Measurements from ENCODE around the gene YWHAG.
"Not testable (repeated sequence)": the region's sequence is repeated elsewhere in the genome, so short reads cannot be mapped to it uniquely, and the experiment has no call there.

Gene YWHAG

GRCh38 chr7:76300166-76300731 lies 58.5 kb downstream of the YWHAG start:
- H3K4me3 ChIP-seq (ENCODE audit: low read depth, low read length): no peak overlapping the region
- TF ChIP-seq, protein P1, sequence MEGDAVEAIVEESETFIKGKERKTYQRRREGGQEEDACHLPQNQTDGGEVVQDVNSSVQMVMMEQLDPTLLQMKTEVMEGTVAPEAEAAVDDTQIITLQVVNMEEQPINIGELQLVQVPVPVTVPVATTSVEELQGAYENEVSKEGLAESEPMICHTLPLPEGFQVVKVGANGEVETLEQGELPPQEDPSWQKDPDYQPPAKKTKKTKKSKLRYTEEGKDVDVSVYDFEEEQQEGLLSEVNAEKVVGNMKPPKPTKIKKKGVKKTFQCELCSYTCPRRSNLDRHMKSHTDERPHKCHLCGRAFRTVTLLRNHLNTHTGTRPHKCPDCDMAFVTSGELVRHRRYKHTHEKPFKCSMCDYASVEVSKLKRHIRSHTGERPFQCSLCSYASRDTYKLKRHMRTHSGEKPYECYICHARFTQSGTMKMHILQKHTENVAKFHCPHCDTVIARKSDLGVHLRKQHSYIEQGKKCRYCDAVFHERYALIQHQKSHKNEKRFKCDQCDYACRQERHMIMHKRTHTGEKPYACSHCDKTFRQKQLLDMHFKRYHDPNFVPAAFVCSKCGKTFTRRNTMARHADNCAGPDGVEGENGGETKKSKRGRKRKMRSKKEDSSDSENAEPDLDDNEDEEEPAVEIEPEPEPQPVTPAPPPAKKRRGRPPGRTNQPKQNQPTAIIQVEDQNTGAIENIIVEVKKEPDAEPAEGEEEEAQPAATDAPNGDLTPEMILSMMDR (IDR thresholded peaks at IDR 0.05; ENCODE audit: borderline replicate concordance, insufficient read depth, low read depth, low read length): no peak

DNA sequence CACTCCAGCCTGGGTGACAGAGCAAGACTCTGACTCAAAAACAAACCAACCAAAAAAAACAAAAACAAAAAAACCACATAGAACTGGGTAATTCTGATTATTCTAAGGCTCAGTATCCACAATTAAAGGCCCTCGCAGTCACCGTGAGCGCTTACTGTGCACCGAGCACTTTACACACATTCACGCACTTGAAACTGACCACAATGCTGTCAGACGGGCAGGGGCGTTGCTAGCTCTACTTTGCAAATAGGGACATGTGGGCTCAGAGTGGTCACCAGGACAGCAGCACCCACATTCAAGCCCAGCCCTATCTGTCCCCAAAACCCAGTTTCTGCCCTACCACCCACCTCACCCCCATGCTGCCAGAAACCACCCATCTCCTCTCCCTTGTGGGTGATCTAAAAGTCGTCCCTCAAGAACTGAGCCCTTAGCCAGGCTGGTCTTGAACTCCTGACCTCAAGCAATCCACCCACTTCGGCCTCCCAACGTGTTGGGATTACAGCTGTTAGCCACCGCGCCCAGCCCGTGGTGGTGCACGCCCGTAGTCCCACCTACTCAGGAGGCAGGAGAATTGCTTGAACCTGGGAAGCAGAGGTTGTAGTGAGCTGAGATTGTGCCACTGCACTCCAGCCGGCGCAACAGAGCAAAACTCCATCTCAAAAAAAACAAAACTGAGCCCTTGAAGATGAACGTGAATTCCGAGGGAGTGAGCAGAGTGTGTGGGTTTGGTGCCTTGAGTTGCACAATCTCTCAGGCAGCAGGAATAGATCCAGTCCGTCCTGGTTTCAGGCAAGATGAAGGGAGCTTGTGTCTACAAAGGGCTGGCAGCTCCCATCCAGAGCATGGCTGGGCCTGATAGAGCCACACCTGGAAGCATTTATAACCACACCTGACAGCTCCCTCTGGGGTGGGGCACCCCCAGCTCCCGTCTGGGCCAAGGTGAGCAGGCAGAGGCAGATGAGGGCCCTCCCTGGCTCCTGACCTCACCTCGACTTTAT lies 61.7 kb downstream of the YWHAG start:
- TF ChIP-seq, protein P1 (IDR thresholded peaks at IDR 0.05; ENCODE audit: borderline replicate concordance, insufficient read depth, low read depth, low read length): no peak
- no peak overlapping the region for H3K4me3 ChIP-seq (ENCODE audit: low read depth, low read length)

DNA sequence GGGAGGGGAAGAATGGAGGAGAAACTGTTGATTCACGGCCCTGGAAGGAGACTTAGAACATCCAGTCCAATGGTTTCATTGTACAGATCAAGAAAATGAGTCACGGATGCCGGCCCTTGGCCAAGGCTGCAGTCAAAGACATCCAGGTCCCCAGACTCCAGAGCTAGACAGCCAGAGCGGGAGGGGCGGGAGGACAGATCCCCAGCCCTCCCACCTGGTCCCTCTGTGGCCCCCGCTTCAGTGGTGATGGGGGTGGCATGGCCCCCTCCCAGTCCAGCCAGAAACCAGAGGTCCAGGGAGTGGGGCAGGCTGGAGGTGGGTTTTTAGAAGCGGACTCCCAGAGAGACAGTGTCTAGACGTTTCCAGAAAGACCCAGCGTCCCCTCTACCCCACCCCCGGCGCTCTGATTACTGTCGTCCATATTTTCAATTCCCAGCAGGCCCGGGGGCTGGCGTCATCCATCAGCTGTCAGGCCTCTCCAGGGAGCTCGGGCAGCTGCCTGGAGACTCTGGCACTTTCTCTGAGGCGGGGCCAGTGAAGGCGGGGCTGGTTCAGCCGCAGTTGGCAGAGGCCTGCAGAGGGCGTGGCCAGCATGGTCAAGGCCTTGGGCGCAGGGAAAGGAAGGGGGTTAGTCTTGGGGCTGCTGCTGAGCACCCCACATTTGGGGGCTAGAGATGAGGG lies 64.3 kb downstream of the YWHAG start:
- TF ChIP-seq, protein P1 (IDR thresholded peaks at IDR 0.05; ENCODE audit: borderline replicate concordance, insufficient read depth, low read depth, low read length): no peak
- no peak overlapping the region for H3K4me3 ChIP-seq (ENCODE audit: low read depth, low read length)

DNA sequence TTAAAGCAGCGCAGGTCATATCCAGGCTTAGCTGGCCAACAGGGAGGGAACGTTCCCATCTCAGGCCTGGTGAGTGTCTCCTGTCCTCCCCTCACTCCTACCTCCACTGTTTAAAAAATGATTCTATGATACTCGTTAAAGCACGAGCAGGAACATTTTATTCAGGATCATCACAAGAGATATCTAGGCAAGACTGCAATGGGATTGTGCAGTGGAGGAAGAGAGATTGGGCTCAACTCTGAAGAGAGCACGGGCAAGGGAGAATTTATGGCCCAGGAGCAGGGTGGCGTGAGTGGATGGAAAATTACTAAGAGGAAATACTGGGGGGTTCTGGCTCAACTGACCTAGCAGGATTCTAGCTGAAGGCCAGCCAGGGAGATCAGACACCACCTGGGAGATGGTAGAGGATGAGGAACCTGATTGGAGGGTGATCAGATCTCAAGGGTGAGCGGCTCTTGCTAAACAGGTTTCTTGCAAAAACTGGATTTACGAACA lies 65.3 kb downstream of the YWHAG start:
- TF ChIP-seq, protein P1 (IDR thresholded peaks at IDR 0.05; ENCODE audit: borderline replicate concordance, insufficient read depth, low read depth, low read length): no peak

DNA sequence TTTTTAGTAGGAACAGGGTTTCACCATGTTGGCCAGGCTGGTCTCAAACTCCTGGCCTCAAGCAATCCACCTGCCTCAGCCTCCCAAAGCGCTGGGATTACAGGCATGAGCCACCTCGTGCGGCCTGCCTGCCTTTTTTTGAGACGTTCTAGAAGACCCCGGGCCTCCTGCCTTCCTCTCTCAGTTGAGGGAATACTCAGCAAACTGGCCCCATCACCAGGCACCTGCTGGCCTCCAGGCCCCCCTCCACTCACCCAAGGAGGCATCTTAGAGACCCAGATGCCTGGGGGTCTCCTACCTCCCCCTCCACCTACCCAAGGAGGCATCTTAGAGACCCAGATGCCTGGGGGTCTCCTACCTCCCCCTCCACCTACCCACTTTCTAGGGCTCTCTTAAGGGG lies 65.9 kb downstream of the YWHAG start:
- not testable (repeated sequence) for H3K4me3 ChIP-seq (ENCODE audit: low read depth, low read length)

More for the DNA sequence above, 65.3 kb downstream of the YWHAG start:
- no peak overlapping the region for H3K4me3 ChIP-seq (ENCODE audit: low read depth, low read length)

GRCh38 chr7:76292213-76292573 lies 66.6 kb downstream of the YWHAG start:
- H3K4me3 ChIP-seq (ENCODE audit: low read depth, low read length): peak overlapping the region; percentile 40
- TF ChIP-seq, protein P1 (IDR thresholded peaks at IDR 0.05; ENCODE audit: borderline replicate concordance, insufficient read depth, low read depth, low read length): no peak
